K562 (cell line): ENCODE measurements around the gene TSTD1. TPM values are rescaled to one million over a fixed set of nuclear protein-coding genes. Genes with fewer than 3 reads are reported as not detected.

Experiments
- ARID3A ChIP-seq: IDR thresholded peaks from 2 replicates; pipeline ENCODE4 v1.6.1; 2012; ENCODE audit warnings: low read depth, low read length, improper control_type of control experiment, borderline replicate concordance
- CLOCK ChIP-seq: fragments of 250-450 bp; sonication (Bioruptor Pico); IDR thresholded peaks from 2 replicates; pipeline ENCODE4 v1.4.0; 2020; ENCODE audit warnings: mild to moderate bottlenecking, moderate library complexity, borderline replicate concordance
- GMEB1 ChIP-seq: fragments of 250-450 bp; sonication (Bioruptor Pico); IDR thresholded peaks from 2 replicates; pipeline ENCODE4 v1.4.0; 2020; ENCODE audit warnings: mild to moderate bottlenecking
- HBP1 ChIP-seq: fragments of 450-650 bp; formaldehyde crosslinking; IDR thresholded peaks from 2 replicates; pipeline ENCODE4 v1.4.0; 2022; ENCODE audit warnings: missing genetic modification characterization
- IFI16 ChIP-seq: fragments of 250-450 bp; sonication (Bioruptor Pico); IDR thresholded peaks from 2 replicates; pipeline ENCODE4 v2.1.2; 2022; ENCODE audit warnings: mild to moderate bottlenecking, inconsistent platforms
- KAT7 ChIP-seq: sonication (generic); formaldehyde crosslinking; IDR thresholded peaks from 2 replicates; pipeline ENCODE4 v1.8.0; 2022; ENCODE audit warnings: missing genetic modification reagents, mild to moderate bottlenecking, borderline replicate concordance
- MAX ChIP-seq: sonication (generic); formaldehyde crosslinking; IDR thresholded peaks from 2 replicates; pipeline ENCODE4 v1.9.0; 2022; ENCODE audit warnings: mild to moderate bottlenecking, missing genetic modification reagents
- PCBP1 ChIP-seq: fragments of 200-400 bp; formaldehyde crosslinking; IDR thresholded peaks from 2 replicates; pipeline ENCODE4 v1.6.1; 2018; ENCODE audit warnings: mild to moderate bottlenecking, low read depth, low read length; ENCODE audit not compliant: poor library complexity, severe bottlenecking
- RBFOX2 ChIP-seq: fragments of 200-400 bp; formaldehyde crosslinking; IDR thresholded peaks from 2 replicates; pipeline ENCODE4 v1.6.1; 2017; ENCODE audit warnings: low read depth, mild to moderate bottlenecking, low read length, moderate library complexity
- RFX7 ChIP-seq: fragments of 250-450 bp; sonication (Bioruptor Pico); IDR thresholded peaks from 2 replicates; pipeline ENCODE4 v1.5.1; 2021; ENCODE audit warnings: mild to moderate bottlenecking
- SIRT6 ChIP-seq: IDR thresholded peaks from one replicate; pipeline ENCODE4 v1.6.1; 2012; ENCODE audit warnings: low read depth, mild to moderate bottlenecking, control low read depth, inconsistent platforms, low read length, moderate library complexity
- TBL1XR1 ChIP-seq, 2 experiments: IDR thresholded peaks; 2 replicates each; pipeline ENCODE4 v1.6.1; 2012; ENCODE audit warnings: improper control_type of control experiment in 2 of 2, low read length in 2 of 2, mild to moderate bottlenecking in 1 of 2
- ZNF592 ChIP-seq: fragments of 450-650 bp; IDR thresholded peaks from 2 replicates; pipeline ENCODE4 v1.6.1; 2017; ENCODE audit warnings: antibody characterized with exemption, mild to moderate bottlenecking
- ZNF830 ChIP-seq: fragments of 250-450 bp; sonication (Bioruptor Pico); IDR thresholded peaks from 2 replicates; pipeline ENCODE4 v1.5.0; 2021; ENCODE audit warnings: mild to moderate bottlenecking
- polyA plus RNA-seq, 8 experiments: library from polyadenylated mRNA; depleted of rRNA in 4 of 8; stranded (reverse) in 5 of 8; unstranded in 3 of 8; fragments of >200 nt; fragmentation: Nextera tagmentation in 2 of 8; fragmentation: Illumina TruSeq in 1 of 8; extraction: Ambion mirVana in 2 of 8; extraction: Trizol in 1 of 8; gene quantifications; 2 replicates each; pipeline versions ENCODE4 v1.2.1 to v1.2.3, GENCODE V29; 2011 to 2014; ENCODE audit warnings: inconsistent platforms in 1 of 8, missing spikeins in 1 of 8
- total RNA-seq, 7 experiments: library from RNA; depleted of rRNA in 6 of 7; stranded (reverse); fragments of >200 nt in 6 of 7; fragmentation: Illumina TruSeq in 2 of 7; extraction: Trizol in 2 of 7; gene quantifications; 2 replicates each; pipeline versions ENCODE4 v1.2.1 to v1.2.3, GENCODE V29; 2011 to 2021; ENCODE audit warnings: low replicate concordance in 1 of 7

The TSTD1 gene
- total and polyA plus RNA-seq, 9 of the 15 experiments (the other 6 are each of a cell fraction or from before 2014, with no cell fraction given), result 0.23 to 0.53 TPM; not detected in 7

- TF ChIP-seq HBP1, result peak; percentile 69; the same call in 1 of the 2 replicates
- no peak for TF ChIP-seq PCBP1
- peak in 1 of 2 experiments; percentile 85; a peak in 2 of 4 replicates for TF ChIP-seq TBL1XR1 (IDR thresholded peaks at IDR 0.05; ENCODE audit: low read length in 2 of 2)
- TF ChIP-seq MAX (CRISPR knock-in tag), result no peak
- TF ChIP-seq RFX7 (CRISPR knock-in tag), result no peak
- TF ChIP-seq RBFOX2, result peak; percentile 66
- TF ChIP-seq ZNF592, result peak; percentile 92
- no peak for TF ChIP-seq KAT7 (CRISPR knock-in tag)
- TF ChIP-seq ZNF830 (CRISPR knock-in tag), result no peak
- TF ChIP-seq IFI16, result no peak
- peak; percentile 41; the same call in 1 of the 2 replicates for TF ChIP-seq GMEB1 (CRISPR knock-in tag)
- TF ChIP-seq CLOCK, result no peak
- TF ChIP-seq SIRT6, result no peak
- TF ChIP-seq ARID3A, result 0 out of 2 replicates have a peak, but pooled peaks have one; percentile 23
These were observed 25.1 kb downstream of the TSTD1 start (continued) for GRCh38 chr1:161013488-161014230.
